ENCODE data around the gene PXK. TPM values are rescaled to one million over a fixed set of nuclear protein-coding genes. Genes with fewer than 3 reads are reported as not detected.

The PXK gene
- total and polyA plus RNA-seq, 10 of the 15 experiments (the other 5 are each of a cell fraction or from before 2014, with no cell fraction given): 8.4 to 38.0 (median 27.6) TPM

- Histone ChIP-seq H3K27me3 (replicated peaks in 1 of 2; ENCODE audit: control insufficient read depth in 2 of 2, insufficient read depth in 2 of 2, low read length in 1 of 2) (no peaks in the 10 kb centered on the region), H3K79me2 (ENCODE audit: control insufficient read depth, insufficient read depth, low read length) (no peaks in the 10 kb centered on the region), H3K4me1 (ENCODE audit: control insufficient read depth, insufficient read depth, low read length) (no peaks in the 10 kb centered on the region), H3K36me3 (ENCODE audit: control insufficient read depth in 2 of 2, insufficient read depth in 2 of 2, low read length in 1 of 2) (peaks cover 0 to 4% of the 10 kb centered on the region in 2 experiments; a peak in 2 of 4 replicates), H3K4me2 (ENCODE audit: control insufficient read depth, insufficient read depth) (no peak overlapping the region), H3K27ac (ENCODE audit: control insufficient read depth, insufficient read depth) (no peak overlapping the region), H3K9ac (ENCODE audit: control insufficient read depth, insufficient read depth, low read length) (no peak overlapping the region), H3K9me3 (replicated peaks; ENCODE audit: control insufficient read depth, insufficient read depth, low read length) (no peaks in the 10 kb centered on the region), H3K4me3 (no peak overlapping the region), H2AFZ (ENCODE audit: control insufficient read depth, low read depth, low read length) (no peak overlapping the region), H4K20me1 (ENCODE audit: control insufficient read depth, insufficient read depth) (no peaks in the 10 kb centered on the region)
- ATAC-seq (no peak), FAIRE-seq (no peak), DNase-seq (ENCODE audit: low read depth, low spot score) (no peak)
- no peak for TF ChIP-seq STAT1 (conservative IDR thresholded peaks at IDR 0.05)
- TF ChIP-seq ZZZ3 (IDR thresholded peaks at IDR 0.05; ENCODE audit: control insufficient read depth, insufficient read length, low read depth): no peak
- intact Hi-C loops (cut with micrococcal nuclease; ENCODE audit: unreplicated experiment): no loop called here
- BruUV-seq (replicated peaks): no TSS peak
- RAD21 ChIA-PET (ENCODE audit: unreplicated experiment): interaction anchor here (0.8 to 1.4 kb wide), 2 partner anchors 10 to 66 kb away, joined by 3 to 4 read pairs; no protein-coding TSS in a partner anchor
- in situ Hi-C loops (cut with MboI): no loop called here
- WGBS (ENCODE audit: insufficient coverage, insufficient replicate concordance, low lambda C conversion rate, missing lambda C conversion rate): 66% methylated on average over 3 of the region's 3 CpGs
- POLR2A ChIA-PET: interaction anchor here (0.5 kb wide), 1 partner anchor 17 kb away, joined by 3 read pairs; no protein-coding TSS in a partner anchor
- SMC1A ChIA-PET (ENCODE audit: uncharacterized antibody, unreplicated experiment): interaction anchor here (0.8 to 0.9 kb wide), 3 partner anchors 39 to 225 kb away, joined by 3 read pairs; no protein-coding TSS in a partner anchor
- CTCF ChIA-PET: interaction anchor here (0.7 to 1.9 kb wide), 7 partner anchors 12 to 136 kb away, joined by 3 to 10 read pairs (median 3); no protein-coding TSS in a partner anchor
These were observed 58.6 kb downstream of the PXK start for GRCh38 chr3:58391156-58391865.

GRCh38 chr3:58392181-58392580 is 59.5 kb downstream of the PXK start:
- no peak for FAIRE-seq
- TF ChIP-seq NKRF (conservative IDR thresholded peaks at IDR 0.05) (no peak), DPF2 (IDR thresholded peaks at IDR 0.05) (no peak), TCF3 (IDR thresholded peaks at IDR 0.05; ENCODE audit: borderline replicate concordance, insufficient read depth, low read depth, low read length) (no peak), ZNF24 (IDR thresholded peaks at IDR 0.05) (no peak), SMAD5 (IDR thresholded peaks at IDR 0.05; ENCODE audit: low read depth) (no peak), FOXK2 (IDR thresholded peaks at IDR 0.05) (no peak), CHD2 (IDR thresholded peaks at IDR 0.05; ENCODE audit: borderline replicate concordance, low read depth, low read length) (no peak), FOXM1 (IDR thresholded peaks at IDR 0.05; ENCODE audit: low read depth, low read length) (no peak), SMARCA5 (IDR thresholded peaks at IDR 0.05) (no peak), ZZZ3 (IDR thresholded peaks at IDR 0.05; ENCODE audit: control insufficient read depth, insufficient read length, low read depth) (no peak), CBX5 (IDR thresholded peaks at IDR 0.05; ENCODE audit: low read depth) (no peak)

More at GRCh38 chr3:58392181-58392580, 59.5 kb downstream of the PXK start:
- CTCF ChIA-PET: interaction anchor here (1.0 to 1.9 kb wide), 4 partner anchors 11 to 34 kb away, joined by 3 to 10 read pairs (median 4); no protein-coding TSS in a partner anchor
- Histone ChIP-seq H3K9ac (ENCODE audit: control insufficient read depth, insufficient read depth, low read length) (no peak overlapping the region), H3K79me2 (ENCODE audit: control insufficient read depth, insufficient read depth, low read length) (no peaks in the 10 kb centered on the region), H3K4me3 (no peak overlapping the region), H3K36me3 (ENCODE audit: control insufficient read depth in 2 of 2, insufficient read depth in 2 of 2, low read length in 1 of 2) (peaks cover 2 to 3% of the 10 kb centered on the region in 2 experiments; a peak in 2 of 4 replicates), H4K20me1 (ENCODE audit: control insufficient read depth, insufficient read depth) (no peaks in the 10 kb centered on the region), H2AFZ (ENCODE audit: control insufficient read depth, low read depth, low read length) (no peak overlapping the region), H3K9me3 (replicated peaks; ENCODE audit: control insufficient read depth, insufficient read depth, low read length) (no peaks in the 10 kb centered on the region), H3K4me2 (ENCODE audit: control insufficient read depth, insufficient read depth) (no peak overlapping the region), H3K27ac (ENCODE audit: control insufficient read depth, insufficient read depth) (no peak overlapping the region), H3K27me3 (replicated peaks in 1 of 2; ENCODE audit: control insufficient read depth in 2 of 2, insufficient read depth in 2 of 2, low read length in 1 of 2) (no peaks in the 10 kb centered on the region), H3K4me1 (ENCODE audit: control insufficient read depth, insufficient read depth, low read length) (no peaks in the 10 kb centered on the region)
- no peak for ATAC-seq
- intact Hi-C loops (cut with micrococcal nuclease; ENCODE audit: unreplicated experiment): no loop called here
- POLR2A ChIA-PET: interaction anchor here (0.9 kb wide), 1 partner anchor 55 kb away, joined by 3 read pairs; no protein-coding TSS in a partner anchor
- no peak for DNase-seq (ENCODE audit: low read depth, low spot score)
- in situ Hi-C loops (cut with MboI): no loop called here
- RAD21 ChIA-PET (ENCODE audit: unreplicated experiment): no interaction called here
- SMC1A ChIA-PET (ENCODE audit: uncharacterized antibody, unreplicated experiment): interaction anchor here (0.9 to 1.0 kb wide), 3 partner anchors 9 to 56 kb away, joined by 3 to 5 read pairs (median 4); no protein-coding TSS in a partner anchor
- 0% methylated on average over 3 of the region's 3 CpGs for WGBS (ENCODE audit: insufficient coverage, insufficient replicate concordance, low lambda C conversion rate, missing lambda C conversion rate)
- BruUV-seq (replicated peaks): no TSS peak
